Loucy (cell line): ENCODE measurements around the gene PSMB9.
"Not testable (repeated sequence)": the region's sequence is repeated elsewhere in the genome, so short reads cannot be mapped to it uniquely, and the experiment has no call there.

Experiments
- H2AFZ ChIP-seq: fragments of 200-600 bp; sonication (generic); 2 replicates; pipeline ENCODE4 v1.6.0; 2016; ENCODE audit warnings: antibody characterized with exemption, mild to moderate bottlenecking, low read length, moderate library complexity
- H3F3A ChIP-seq: fragments of 200-600 bp; 2 replicates; pipeline ENCODE4 v1.6.0; 2016; ENCODE audit warnings: antibody characterized with exemption, low read depth, mild to moderate bottlenecking
- H3K27me3 ChIP-seq: fragments of 200-600 bp; sonication (generic); 2 replicates; pipeline ENCODE4 v1.6.1; 2014; ENCODE audit warnings: low read length, mild to moderate bottlenecking; ENCODE audit not compliant: insufficient read depth, poor library complexity, severe bottlenecking
- H3K36me3 ChIP-seq: fragments of 200-600 bp; sonication (generic); 2 replicates; pipeline ENCODE4 v1.6.1; 2016; ENCODE audit warnings: low read length; ENCODE audit not compliant: insufficient read depth
- H3K4me1 ChIP-seq: fragments of 200-600 bp; sonication (generic); 2 replicates; pipeline ENCODE4 v1.5.1; 2014; ENCODE audit warnings: low read length, mild to moderate bottlenecking; ENCODE audit not compliant: insufficient read depth, poor library complexity, severe bottlenecking
- H3K4me2 ChIP-seq: fragments of 200-600 bp; sonication (generic); 2 replicates; pipeline ENCODE4 v1.6.0; 2014; ENCODE audit warnings: antibody characterized with exemption, low read length, low read depth, mild to moderate bottlenecking; ENCODE audit not compliant: poor library complexity, severe bottlenecking
- H3K4me3 ChIP-seq: fragments of 200-600 bp; sonication (generic); 2 replicates; pipeline ENCODE4 v1.5.1; 2014; ENCODE audit warnings: low read length, mild to moderate bottlenecking, mixed read lengths; ENCODE audit not compliant: poor library complexity, severe bottlenecking
- H3K79me2 ChIP-seq: fragments of 200-600 bp; sonication (generic); 2 replicates; pipeline ENCODE4 v1.6.1; 2014; ENCODE audit warnings: low read length; ENCODE audit not compliant: insufficient read depth
- H3K9ac ChIP-seq: fragments of 200-600 bp; sonication (generic); 2 replicates; pipeline ENCODE4 v1.6.0; 2014; ENCODE audit warnings: mild to moderate bottlenecking, low read depth, low read length, moderate library complexity; ENCODE audit not compliant: poor library complexity, severe bottlenecking
- H3K9me2 ChIP-seq: fragments of 200-600 bp; sonication (generic); replicated peaks from 2 replicates; pipeline ENCODE4 v1.6.1; 2016; ENCODE audit warnings: low read depth, low read length, mixed read lengths
- H3K9me3 ChIP-seq: fragments of 200-600 bp; sonication (generic); 2 replicates; pipeline ENCODE4 v1.6.1; 2014; ENCODE audit warnings: mild to moderate bottlenecking, antibody characterized with exemption, low read length, low read depth; ENCODE audit not compliant: insufficient read depth
- H4K20me1 ChIP-seq: fragments of 200-600 bp; sonication (generic); 2 replicates; pipeline ENCODE4 v1.6.0; 2014; ENCODE audit warnings: antibody characterized with exemption, low read length, mild to moderate bottlenecking; ENCODE audit not compliant: insufficient read depth, poor library complexity, severe bottlenecking
- EZH2phosphoT487 ChIP-seq: fragments of 200-600 bp; IDR thresholded peaks from 2 replicates; pipeline ENCODE4 v1.6.1; 2018; ENCODE audit warnings: antibody characterized with exemption, mild to moderate bottlenecking, moderate library complexity, borderline replicate concordance
- TF ChIP-seq, protein P1 (sequence below): fragments of 200-600 bp; sonication (generic); conservative IDR thresholded peaks from 2 replicates; pipeline ENCODE4 v1.5.1; 2014; ENCODE audit warnings: mild to moderate bottlenecking, antibody characterized with exemption, low read length

PSMB9 gene

DNA sequence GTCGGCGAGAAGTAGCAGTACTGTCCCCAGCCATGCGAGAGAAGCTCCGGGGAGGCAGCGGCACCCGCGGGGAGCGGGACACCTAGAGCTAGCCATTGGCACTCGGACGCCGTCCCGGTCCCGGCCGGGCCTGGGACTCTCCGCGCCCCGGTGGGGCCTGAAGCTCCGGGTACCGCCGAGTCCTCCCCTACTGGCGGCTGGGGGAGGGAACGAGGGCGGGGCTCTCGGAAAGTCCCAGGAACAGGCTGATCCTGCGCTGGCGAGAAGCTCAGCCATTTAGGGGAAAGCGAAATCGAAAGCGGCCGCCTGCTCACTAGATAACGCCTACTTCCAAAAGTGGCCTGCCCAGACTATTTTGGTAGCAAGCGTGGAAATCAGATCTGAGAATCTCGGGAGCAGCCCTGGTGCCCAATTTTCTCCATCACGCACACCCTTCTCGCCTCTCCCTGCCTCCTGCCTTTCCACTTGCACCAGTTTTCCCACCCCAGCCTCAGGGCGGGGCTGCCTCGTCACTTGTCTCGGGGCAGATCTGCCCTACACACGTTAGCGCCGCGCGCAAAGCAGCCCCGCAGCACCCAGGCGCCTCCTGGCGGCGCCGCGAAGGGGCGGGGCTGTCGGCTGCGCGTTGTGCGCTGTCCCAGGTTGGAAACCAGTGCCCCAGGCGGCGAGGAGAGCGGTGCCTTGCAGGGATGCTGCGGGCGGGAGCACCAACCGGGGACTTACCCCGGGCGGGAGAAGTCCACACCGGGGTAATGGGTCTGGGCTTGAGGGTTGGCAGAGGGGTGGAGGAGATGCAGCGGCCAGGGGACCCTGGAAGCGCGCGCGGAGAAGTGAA is at the start of gene PSMB9, which contains the start of gene TAP1:
Gene PSMB9 (plus strand): TSS at position 652 of the 835 bp plus-strand sequence. CDS start 38 bp downstream, at position 690.
Gene TAP1 (minus strand): TSS at position 164 of the 835 bp plus-strand sequence. CDS start 68 bp downstream, at position 96.
- Histone ChIP-seq H3K4me1 (peaks cover 62% of the 10 kb centered on the region), H3K4me2 (peak within 1 kb of the TSS; percentile 98), H3F3A (peaks cover 5% of the 10 kb centered on the region; the same call in 1 of the 2 replicates), H3K36me3 (peaks cover 16% of the 10 kb centered on the region; the same call in 1 of the 2 replicates), H3K4me3 (peak within 1 kb of the TSS; percentile 95), H2AFZ (peak within 1 kb of the TSS; percentile 44), H3K9ac (peak within 1 kb of the TSS; percentile 99), H3K79me2 (peaks cover 90% of the 10 kb centered on the region), H3K9me2 (no peaks in the 10 kb centered on the region), H4K20me1 (peaks cover 38% of the 10 kb centered on the region), H3K9me3 (no peaks in the 10 kb centered on the region), H3K27me3 (no peaks in the 10 kb centered on the region)
- TF ChIP-seq EZH2phosphoT487, result no peak
- TF ChIP-seq, protein P1, sequence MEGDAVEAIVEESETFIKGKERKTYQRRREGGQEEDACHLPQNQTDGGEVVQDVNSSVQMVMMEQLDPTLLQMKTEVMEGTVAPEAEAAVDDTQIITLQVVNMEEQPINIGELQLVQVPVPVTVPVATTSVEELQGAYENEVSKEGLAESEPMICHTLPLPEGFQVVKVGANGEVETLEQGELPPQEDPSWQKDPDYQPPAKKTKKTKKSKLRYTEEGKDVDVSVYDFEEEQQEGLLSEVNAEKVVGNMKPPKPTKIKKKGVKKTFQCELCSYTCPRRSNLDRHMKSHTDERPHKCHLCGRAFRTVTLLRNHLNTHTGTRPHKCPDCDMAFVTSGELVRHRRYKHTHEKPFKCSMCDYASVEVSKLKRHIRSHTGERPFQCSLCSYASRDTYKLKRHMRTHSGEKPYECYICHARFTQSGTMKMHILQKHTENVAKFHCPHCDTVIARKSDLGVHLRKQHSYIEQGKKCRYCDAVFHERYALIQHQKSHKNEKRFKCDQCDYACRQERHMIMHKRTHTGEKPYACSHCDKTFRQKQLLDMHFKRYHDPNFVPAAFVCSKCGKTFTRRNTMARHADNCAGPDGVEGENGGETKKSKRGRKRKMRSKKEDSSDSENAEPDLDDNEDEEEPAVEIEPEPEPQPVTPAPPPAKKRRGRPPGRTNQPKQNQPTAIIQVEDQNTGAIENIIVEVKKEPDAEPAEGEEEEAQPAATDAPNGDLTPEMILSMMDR, result peak; percentile 66

DNA sequence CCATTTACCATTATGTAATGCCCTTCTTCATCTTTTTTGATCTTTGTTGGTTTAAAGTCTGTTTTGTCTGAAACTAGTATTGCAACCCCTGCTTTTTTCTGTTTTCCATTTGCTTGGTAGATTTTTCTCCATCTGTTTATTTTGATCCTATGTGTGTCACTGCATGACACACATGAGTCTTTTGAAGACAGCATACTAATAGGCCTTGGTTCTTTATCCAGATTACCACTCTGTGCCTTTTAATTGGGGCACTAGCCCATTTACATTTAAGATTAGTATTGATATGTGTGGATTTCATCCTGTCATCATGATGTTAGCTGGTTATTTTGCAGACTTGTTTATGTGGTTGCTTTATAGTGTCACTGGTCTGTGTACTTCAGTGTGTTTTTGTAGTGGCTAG is 48.6 kb upstream of the PSMB9 start:
- H3K79me2 ChIP-seq, H3K9ac ChIP-seq, H3K4me3 ChIP-seq, H3F3A ChIP-seq, H3K36me3 ChIP-seq, H3K9me2 ChIP-seq, H4K20me1 ChIP-seq, H3K4me1 ChIP-seq, H2AFZ ChIP-seq, H3K4me2 ChIP-seq, H3K9me3 ChIP-seq: not testable (repeated sequence)
- H3K27me3 ChIP-seq, result peaks cover 30% of the 10 kb centered on the region

DNA sequence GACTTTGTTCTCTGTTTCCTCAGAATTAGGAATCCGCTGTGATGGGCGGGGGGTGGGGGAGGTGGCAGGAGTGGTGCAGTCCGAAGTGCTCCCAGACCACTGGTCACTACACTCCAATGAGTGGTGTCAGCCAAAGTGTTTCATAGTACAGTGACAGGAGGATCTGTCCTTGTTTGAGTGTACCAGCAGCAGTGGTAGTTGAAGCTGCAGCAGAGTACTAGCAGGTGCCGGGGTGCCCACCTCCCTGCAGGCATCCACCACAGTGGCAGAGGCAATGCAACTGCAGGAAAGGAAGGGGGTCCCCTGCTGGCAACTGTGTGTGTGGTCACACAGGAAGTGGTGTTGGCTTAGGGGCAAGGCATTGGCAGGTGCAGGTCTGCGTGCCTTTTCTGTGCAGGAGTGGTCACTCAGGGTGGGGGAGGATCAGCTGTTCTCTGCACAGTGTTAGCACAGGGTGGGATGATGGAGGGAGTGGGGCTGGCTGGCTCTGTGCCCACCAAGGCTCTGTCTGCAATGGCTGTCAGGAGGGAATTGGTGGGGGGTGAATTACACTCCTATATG is 46.9 kb upstream of the PSMB9 start:
- H3K4me1 ChIP-seq, result peaks cover 9% of the 10 kb centered on the region
- H3K4me2 ChIP-seq, result peak overlapping the region; percentile 17
- no peaks in the 10 kb centered on the region for H3K9me2 ChIP-seq
- TF ChIP-seq EZH2phosphoT487, result no peak
- TF ChIP-seq, protein P1, result peak; percentile 54
- H4K20me1 ChIP-seq, result no peaks in the 10 kb centered on the region
- H3K79me2 ChIP-seq, result no peaks in the 10 kb centered on the region
- no peaks in the 10 kb centered on the region for H3K9me3 ChIP-seq
- H3K9ac ChIP-seq, result no peak overlapping the region
- H3K27me3 ChIP-seq, result peaks cover 20% of the 10 kb centered on the region
- no peak overlapping the region for H3K4me3 ChIP-seq
- H3F3A ChIP-seq, result no peaks in the 10 kb centered on the region
- H3K36me3 ChIP-seq, result no peaks in the 10 kb centered on the region
- H2AFZ ChIP-seq, result no peak overlapping the region
